NOMO-1 (cell line): ENCODE measurements around the gene BCAS1.

Experiments
- DNase-seq, 2 experiments: peaks; one replicate each; lab custom pipeline; 2025; ENCODE audit not compliant: unreplicated experiment in 2 of 2; lab: John Stamatoyannopoulos, UW

Gene BCAS1

GRCh38 chr20:54103067-54103761, 32.8 kb upstream of the BCAS1 start:
- DNase-seq = peak; percentile 57 to 73

GRCh38 chr20:54102543-54102942, 32.1 kb upstream of the BCAS1 start:
- no peak for DNase-seq

GRCh38 chr20:54100563-54100962, 30.2 kb upstream of the BCAS1 start:
- DNase-seq = no peak

GRCh38 chr20:54099894-54100293, 29.5 kb upstream of the BCAS1 start:
- no peak for DNase-seq

- DNase-seq = no peak
These were observed 27.7 kb upstream of the BCAS1 start for GRCh38 chr20:54098047-54098446.

GRCh38 chr20:54097236-54097529, 26.8 kb upstream of the BCAS1 start:
- no peak for DNase-seq

GRCh38 chr20:54095824-54096223, 25.4 kb upstream of the BCAS1 start:
- no peak for DNase-seq

- DNase-seq = no peak
These were observed 23.8 kb upstream of the BCAS1 start for GRCh38 chr20:54094268-54094580.

- DNase-seq = no peak
These were observed 23.3 kb upstream of the BCAS1 start for GRCh38 chr20:54093423-54094267.

- no peak for DNase-seq
These were observed 21.6 kb upstream of the BCAS1 start for GRCh38 chr20:54092021-54092420.

- DNase-seq = no peak
These were observed 20.7 kb upstream of the BCAS1 start for GRCh38 chr20:54091120-54091480.

GRCh38 chr20:54090230-54091119, 20.1 kb upstream of the BCAS1 start:
- DNase-seq = peak in 1 of 2 experiments; percentile 62

- no peak for DNase-seq
These were observed 18.0 kb upstream of the BCAS1 start for GRCh38 chr20:54088430-54088829.

GRCh38 chr20:54086507-54087039, 16.2 kb upstream of the BCAS1 start:
- no peak for DNase-seq

GRCh38 chr20:54085910-54086309, 15.5 kb upstream of the BCAS1 start:
- no peak for DNase-seq

GRCh38 chr20:54085425-54085824, 15.0 kb upstream of the BCAS1 start:
- DNase-seq = no peak

GRCh38 chr20:54084727-54085388, 14.5 kb upstream of the BCAS1 start:
- DNase-seq = no peak

GRCh38 chr20:54084193-54084592, 13.8 kb upstream of the BCAS1 start:
- no peak for DNase-seq

- peak in 1 of 2 experiments; percentile 20 for DNase-seq
These were observed 13.1 kb upstream of the BCAS1 start for GRCh38 chr20:54083459-54083858.

GRCh38 chr20:54082100-54082499, 11.7 kb upstream of the BCAS1 start:
- DNase-seq = no peak

- DNase-seq = peak; percentile 11 to 16
These were observed 9.3 kb upstream of the BCAS1 start for GRCh38 chr20:54079652-54080051.
